Gastroesophageal sphincter (tissue), 4 donors: ENCODE measurements around the gene CIAO2B. TPM values are rescaled to one million over a fixed set of nuclear protein-coding genes. Genes with fewer than 3 reads are reported as not detected.
"Not testable (repeated sequence)": the region's sequence is repeated elsewhere in the genome, so short reads cannot be mapped to it uniquely, and the experiment has no call there.

Source experiments
- ATAC-seq: fragments of 150-250 bp; one replicate; pipeline ENCODE4 v1.9.1; 2016; ENCODE audit warnings: mild to moderate bottlenecking, moderate library complexity
- H3K27ac ChIP-seq, 4 donors: fragments of 200-600 bp; sonication (generic) in 3 of 4; 1 replicate in 3 of 4; 2 replicates in 1 of 4; pipeline ENCODE4 v1.5.1; 2016 to 2019
- H3K27me3 ChIP-seq: fragments of 200-600 bp; sonication (generic); one replicate; pipeline ENCODE4 v1.5.1; 2019
- H3K36me3 ChIP-seq, 2 donors: fragments of 200-600 bp; sonication (generic); one replicate each; pipeline ENCODE4 v1.5.1; 2019; ENCODE audit warnings: control low read depth in 1 of 2
- H3K4me1 ChIP-seq, 3 donors: fragments of 200-600 bp; sonication (generic); 1 replicate in 2 of 3; 2 replicates in 1 of 3; pipeline ENCODE4 v1.5.1; 2016 to 2019; ENCODE audit warnings: control low read depth in 2 of 3
- H3K4me3 ChIP-seq, 2 donors: fragments of 200-600 bp; sonication (generic); one replicate each; pipeline ENCODE4 v1.5.1; 2019; ENCODE audit warnings: mild to moderate bottlenecking in 1 of 2, moderate library complexity in 1 of 2
- H3K9me3 ChIP-seq, 3 donors: fragments of 200-600 bp; sonication (generic); one replicate each; pipeline ENCODE4 v1.5.1; 2017 to 2019; ENCODE audit warnings: control low read depth in 2 of 3
- CTCF ChIP-seq, 4 experiments: fragments of 200-600 bp in 2 of 4; fragments of 450-650 bp in 2 of 4; sonication (generic) in 1 of 4; IDR thresholded peaks; one replicate each; pipeline ENCODE4 v1.5.1; 2017 to 2019; ENCODE audit warnings: antibody characterized with exemption in 4 of 4, mild to moderate bottlenecking in 2 of 4, moderate library complexity in 2 of 4
- EP300 ChIP-seq: sonication (generic); formaldehyde crosslinking; IDR thresholded peaks from one replicate; pipeline ENCODE4 v1.6.1; 2017; ENCODE audit warnings: antibody characterized with exemption, mild to moderate bottlenecking
- POLR2A ChIP-seq, 2 donors: fragments of 450-650 bp; IDR thresholded peaks; one replicate each; pipeline ENCODE4 v1.6.1; 2017; ENCODE audit warnings: antibody characterized with exemption in 2 of 2, mild to moderate bottlenecking in 2 of 2, moderate library complexity in 1 of 2
- POLR2AphosphoS5 ChIP-seq: sonication (generic); formaldehyde crosslinking; IDR thresholded peaks from one replicate; pipeline ENCODE4 v1.6.1; 2017; ENCODE audit warnings: antibody characterized with exemption
- WGBS, 2 donors: methylation state at CpG; one replicate each; pipeline ENCODE4 v1.1.5; 2018; ENCODE audit warnings: low coverage in 1 of 2; 5-methylcytosine and 5-hydroxymethylcytosine counted together
- total RNA-seq, 4 donors: library from RNA; depleted of rRNA; stranded (reverse); fragments of >200 nt; gene quantifications; one replicate each; pipeline ENCODE4 v1.1.0, GENCODE V29; 2016

CIAO2B gene
- total RNA-seq, 4 donors from 2014 or later = 54.3 to 88.9 (median 79.5) TPM

- H3K4me3 ChIP-seq = no peak overlapping the region
- peak; percentile 46 for ATAC-seq
- peaks cover 36 to 91% (median 62%) of the 10 kb centered on the region in 3 donors for H3K4me1 ChIP-seq
- H3K36me3 ChIP-seq = no peaks in the 10 kb centered on the region
- TF ChIP-seq EP300 (no peak), CTCF (IDR thresholded peaks at IDR 0.05) (no peak)
- no peaks in the 10 kb centered on the region for H3K9me3 ChIP-seq
- H3K27me3 ChIP-seq = no peaks in the 10 kb centered on the region
- H3K27ac ChIP-seq = peak overlapping the region; percentile 82 to 93 (median 92)
- WGBS, 2 donors = 0 to 10% methylated on average over 1 to 7 of the region's 9 CpGs
Measured at GRCh38 chr16:66899945-66900710, 34.1 kb downstream of the CIAO2B start.

- no peaks in the 10 kb centered on the region for H3K27me3 ChIP-seq
- peak overlapping the region; percentile 65 to 93 (median 92) for H3K27ac ChIP-seq
- no peak for TF ChIP-seq POLR2A (IDR thresholded peaks at IDR 0.05)
- TF ChIP-seq POLR2AphosphoS5 = peak; percentile 80
- no peak for TF ChIP-seq CTCF (IDR thresholded peaks at IDR 0.05)
- TF ChIP-seq EP300 = no peak
- H3K9me3 ChIP-seq = no peaks in the 10 kb centered on the region
- H3K4me3 ChIP-seq = no peak overlapping the region
- H3K4me1 ChIP-seq = peaks cover 36 to 88% (median 55%) of the 10 kb centered on the region in 3 donors
- 22 to 29% methylated on average over 1 of the region's 6 CpGs for WGBS, 2 donors
- peak; percentile 64 for ATAC-seq
- no peaks in the 10 kb centered on the region for H3K36me3 ChIP-seq
Measured at GRCh38 chr16:66899310-66899944, 34.8 kb downstream of the CIAO2B start.

- Histone ChIP-seq H3K27ac (peak overlapping the region; percentile 65 to 93 (median 92)), H3K4me1 (peaks cover 33 to 83% (median 50%) of the 10 kb centered on the region in 3 donors), H3K4me3 (no peak overlapping the region), H3K9me3 (no peaks in the 10 kb centered on the region), H3K36me3 (no peaks in the 10 kb centered on the region), H3K27me3 (no peaks in the 10 kb centered on the region)
- WGBS, 2 donors = 70 to 86% methylated on average over 2 of the region's 2 CpGs
- no peak for ATAC-seq
- no peak for TF ChIP-seq POLR2A (IDR thresholded peaks at IDR 0.05)
- no peak for TF ChIP-seq EP300
- TF ChIP-seq CTCF (IDR thresholded peaks at IDR 0.05) = no peak
- TF ChIP-seq POLR2AphosphoS5 = no peak
Measured at GRCh38 chr16:66898933-66899309, 35.3 kb downstream of the CIAO2B start.

GRCh38 chr16:66898207-66898606 is 36.0 kb downstream of the CIAO2B start:
- 11 to 46% methylated on average over 2 to 3 of the region's 3 CpGs for WGBS, 2 donors
- peak; percentile 63 for ATAC-seq
- Histone ChIP-seq H3K4me1 (peaks cover 29 to 76% (median 45%) of the 10 kb centered on the region in 3 donors), H3K4me3 (no peak overlapping the region), H3K9me3 (no peaks in the 10 kb centered on the region), H3K27ac (peak overlapping the region; percentile 65 to 93 (median 92)), H3K36me3 (no peaks in the 10 kb centered on the region), H3K27me3 (no peaks in the 10 kb centered on the region)
- TF ChIP-seq POLR2AphosphoS5 (peak; percentile 69), CTCF (IDR thresholded peaks at IDR 0.05) (no peak), POLR2A (IDR thresholded peaks at IDR 0.05) (no peak), EP300 (no peak)

- not testable (repeated sequence) for H3K9me3 ChIP-seq, H3K36me3 ChIP-seq, ATAC-seq, H3K27me3 ChIP-seq, H3K4me3 ChIP-seq
- H3K27ac ChIP-seq = peak overlapping the region in 2 of 4 donors; percentile 47 to 93
- WGBS, 2 donors = 74 to 79% methylated on average over 3 to 5 of the region's 5 CpGs
- H3K4me1 ChIP-seq = peaks cover 26 to 60% (median 34%) of the 10 kb centered on the region in 3 donors
Measured at GRCh38 chr16:66896682-66897081, 37.5 kb downstream of the CIAO2B start.
